ENCODE results near the gene SLC16A5.
"Not testable (repeated sequence)": the region's sequence is repeated elsewhere in the genome, so short reads cannot be mapped to it uniquely, and the experiment has no call there.

The SLC16A5 gene

DNA sequence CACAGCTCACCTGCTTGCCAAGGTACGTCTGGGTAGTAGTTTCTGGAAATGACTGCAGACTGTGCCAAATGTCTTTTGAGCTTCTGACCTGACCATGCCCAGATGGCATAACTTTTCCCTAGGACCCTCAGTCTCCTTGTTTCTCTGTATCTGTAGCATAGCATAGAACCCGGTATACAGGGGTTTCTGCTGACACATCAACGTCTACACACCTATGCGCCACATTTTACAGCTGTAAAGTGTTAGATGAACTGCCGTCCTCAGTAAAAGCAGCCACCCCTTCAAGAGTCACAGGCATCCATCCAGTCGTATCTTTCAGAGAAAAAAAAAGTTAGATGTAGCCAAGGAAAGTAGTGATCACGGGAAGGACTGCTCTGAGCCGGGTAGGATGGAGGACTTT, 23.3 kb upstream of the SLC16A5 start:
- DNase-seq = no peak

DNA sequence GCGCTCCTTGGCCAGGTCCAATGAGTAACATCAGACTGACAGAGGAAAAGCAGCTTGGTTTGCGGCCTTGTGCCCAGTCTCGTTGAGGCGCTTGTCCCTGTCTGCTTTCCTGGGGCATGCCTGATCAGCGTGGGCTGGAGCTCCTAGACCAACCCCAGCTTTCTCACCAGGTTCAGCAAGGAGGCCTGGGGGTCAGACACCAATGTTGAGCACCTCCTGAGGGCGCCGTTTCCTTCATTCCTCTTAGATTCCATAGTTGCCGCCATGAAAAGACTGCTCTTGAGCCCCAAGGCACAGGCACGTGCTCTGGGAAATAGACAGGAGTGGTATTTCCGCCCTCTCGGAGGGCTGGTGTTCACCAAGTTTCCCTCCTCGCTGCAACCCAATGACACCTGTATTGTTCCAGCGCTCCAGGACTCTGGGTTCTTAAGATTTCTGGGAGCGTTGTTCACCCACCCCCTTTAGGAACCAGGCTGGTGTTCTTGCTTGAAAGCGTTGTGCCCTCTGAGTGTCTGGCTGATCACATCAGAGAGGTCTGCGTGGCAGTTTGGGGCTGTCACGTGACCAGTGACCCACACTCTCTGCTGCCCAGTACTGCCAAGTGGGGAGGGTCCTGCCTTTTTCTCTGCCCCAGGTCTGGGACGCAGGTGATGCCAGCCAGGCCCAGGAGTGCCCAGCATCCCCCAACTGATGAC, 22.7 kb upstream of the SLC16A5 start:
- no peak for DNase-seq

DNA sequence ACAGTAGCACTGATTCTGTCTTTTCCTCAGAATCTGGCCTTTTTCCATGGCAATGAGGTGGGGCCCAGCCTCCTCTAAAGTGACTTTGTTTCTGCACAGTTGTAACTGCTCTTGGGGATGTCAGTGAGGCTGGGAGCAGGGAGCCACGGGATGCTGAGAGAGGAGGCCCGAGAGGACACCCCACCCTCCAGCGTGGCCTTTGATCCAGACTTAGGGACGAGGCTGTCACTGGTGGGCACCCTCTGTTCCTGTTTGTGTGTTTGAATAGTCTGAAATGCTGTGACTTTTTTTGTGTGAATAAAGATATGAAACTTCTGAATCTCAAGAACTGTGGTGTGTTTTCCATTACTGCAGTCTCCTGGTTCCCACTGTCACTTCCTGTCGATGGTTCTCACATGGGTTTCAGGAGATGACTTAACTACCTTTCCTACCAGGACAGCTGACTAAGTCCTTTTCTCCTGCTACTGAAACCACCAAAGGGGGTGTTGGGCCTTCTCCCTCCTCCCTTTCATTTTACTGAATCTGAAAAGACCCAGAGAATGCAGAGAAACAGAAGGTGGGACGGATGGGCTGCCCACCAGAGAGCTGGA, 22.1 kb upstream of the SLC16A5 start:
- no peak for DNase-seq

DNA sequence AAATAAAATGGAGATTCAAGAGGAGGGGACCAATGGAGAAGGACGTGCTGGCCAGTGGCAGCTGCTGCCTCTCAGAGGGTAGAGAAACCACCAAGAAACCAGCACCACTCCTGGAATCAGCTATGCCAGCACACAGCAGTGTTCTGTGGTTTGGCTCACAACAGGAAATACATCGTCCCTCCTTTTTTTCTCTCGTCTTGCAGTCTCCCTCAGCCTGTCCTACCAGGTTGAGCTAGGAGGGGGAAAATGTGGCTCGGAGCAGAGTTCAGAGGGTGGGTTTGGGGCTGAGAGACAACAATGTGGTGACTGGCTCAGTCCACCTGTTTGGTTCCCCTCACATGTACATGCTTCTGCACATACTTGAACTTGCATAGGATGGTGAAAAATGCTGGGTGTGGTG, 19.9 kb upstream of the SLC16A5 start:
- DNase-seq = no peak

DNA sequence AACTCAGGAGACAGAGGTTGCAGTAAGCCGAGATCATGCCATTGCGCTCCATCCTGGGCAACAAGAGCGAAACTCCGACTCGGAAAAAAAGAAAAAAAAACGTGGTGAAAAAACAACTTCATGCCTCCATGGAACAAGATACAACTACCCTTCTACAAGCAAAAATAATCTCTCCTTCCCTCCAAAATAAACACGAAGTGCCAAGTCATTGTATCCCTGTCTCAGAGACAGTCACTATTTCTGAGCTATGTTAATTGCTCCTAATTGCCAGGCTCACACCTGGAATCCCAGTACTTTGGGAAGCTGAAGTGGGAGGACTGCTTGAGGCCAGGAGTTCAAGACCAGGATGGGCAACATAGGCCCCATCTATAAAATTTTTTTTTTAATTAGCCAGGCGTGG, 19.0 kb upstream of the SLC16A5 start:
- no peak for DNase-seq

DNA sequence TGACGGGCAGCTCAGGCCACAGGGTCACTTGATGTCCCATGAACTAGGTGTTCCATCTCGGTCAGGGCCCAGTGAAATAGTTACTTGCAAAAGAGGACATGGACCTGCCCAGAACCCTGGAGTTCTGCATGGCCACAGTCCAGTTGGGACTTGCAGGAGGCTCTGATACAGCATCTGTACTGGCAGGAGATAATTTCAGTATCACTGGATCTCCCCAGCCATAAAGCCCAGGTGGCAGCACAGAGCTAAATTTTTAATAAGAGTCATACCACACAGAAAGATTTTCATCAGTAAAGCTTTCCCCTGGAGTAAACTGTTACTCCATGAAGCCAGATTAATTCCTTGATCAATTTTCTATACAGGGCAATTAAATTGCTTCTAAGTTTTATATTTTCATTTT, 18.0 kb upstream of the SLC16A5 start:
- no peak for DNase-seq

DNA sequence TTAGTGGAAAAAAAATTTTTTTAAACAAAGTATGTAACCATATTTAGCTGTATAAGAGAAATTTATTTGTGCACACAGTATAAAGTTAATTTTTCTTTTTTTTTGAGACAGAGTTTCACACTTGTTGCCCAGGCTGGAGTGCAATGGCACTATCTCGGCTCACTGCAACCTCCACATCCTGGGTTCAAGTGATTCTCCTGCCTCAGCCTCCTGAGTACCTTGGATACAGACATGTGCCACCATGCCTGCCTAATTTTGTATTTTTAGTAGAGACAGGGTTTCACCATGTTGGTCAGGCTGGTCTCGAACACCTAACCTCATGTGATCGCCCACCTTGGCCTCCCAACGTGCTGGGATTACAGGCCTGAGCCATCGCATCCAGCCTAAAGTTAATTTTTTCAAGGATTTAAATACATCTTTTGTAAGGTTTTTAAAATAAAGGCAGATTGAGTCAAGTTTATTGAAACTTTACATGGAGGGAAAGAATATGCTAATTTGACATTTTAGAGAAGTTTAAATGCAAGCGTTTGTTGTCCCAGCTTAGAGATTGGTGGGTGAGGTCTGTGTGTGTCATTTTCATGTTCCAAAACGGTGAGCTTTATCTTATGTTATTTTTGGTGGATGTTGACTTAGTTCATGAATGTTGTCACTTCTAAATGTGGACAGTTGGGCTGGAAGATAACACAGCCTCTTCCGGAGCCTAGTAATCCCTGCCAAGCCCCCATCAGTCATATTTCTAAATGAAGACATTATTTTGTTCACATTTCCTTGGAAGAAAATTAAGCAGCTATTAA, 16.1 kb upstream of the SLC16A5 start:
- DNase-seq = not testable (repeated sequence)

DNA sequence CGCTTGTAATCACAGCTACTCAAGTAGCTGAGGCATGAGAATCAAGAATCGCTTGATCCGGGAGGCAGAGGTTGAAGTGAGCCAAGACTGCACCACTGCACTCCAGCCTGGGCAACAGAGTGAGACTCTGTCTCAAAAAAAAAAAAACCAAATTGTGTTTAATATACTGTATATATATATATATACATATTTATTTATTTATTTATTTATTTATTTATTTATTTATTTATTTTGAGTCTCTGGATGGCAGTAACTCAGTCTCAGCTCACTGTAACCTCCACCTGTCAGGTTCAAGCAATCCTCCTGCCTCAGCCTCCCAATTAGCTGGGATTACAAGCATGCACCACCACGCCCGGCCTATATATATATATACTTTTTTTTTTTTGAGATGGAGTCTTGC, 14.8 kb upstream of the SLC16A5 start:
- not testable (repeated sequence) for DNase-seq

DNA sequence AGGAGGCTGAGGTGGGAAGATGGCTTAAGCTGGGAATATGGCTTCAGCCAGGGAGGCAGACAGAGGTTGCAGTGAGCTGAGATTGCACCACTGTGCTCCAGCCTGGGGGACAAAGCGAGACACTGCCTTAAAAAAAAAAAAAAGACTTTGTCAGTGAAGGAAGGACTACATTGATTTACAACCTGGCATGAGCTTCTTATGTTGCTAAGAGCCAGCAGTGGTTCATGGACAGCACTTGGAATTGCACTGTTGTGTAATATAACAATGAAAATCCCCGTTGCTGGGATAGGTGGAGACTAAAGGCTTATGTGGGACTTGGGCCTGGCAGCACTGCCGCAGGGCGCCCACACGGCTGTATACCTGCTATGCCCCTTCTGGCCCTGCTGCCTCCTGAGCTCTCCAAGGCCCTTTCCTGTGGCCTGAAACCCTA, 14.1 kb upstream of the SLC16A5 start:
- no peak for DNase-seq

DNA sequence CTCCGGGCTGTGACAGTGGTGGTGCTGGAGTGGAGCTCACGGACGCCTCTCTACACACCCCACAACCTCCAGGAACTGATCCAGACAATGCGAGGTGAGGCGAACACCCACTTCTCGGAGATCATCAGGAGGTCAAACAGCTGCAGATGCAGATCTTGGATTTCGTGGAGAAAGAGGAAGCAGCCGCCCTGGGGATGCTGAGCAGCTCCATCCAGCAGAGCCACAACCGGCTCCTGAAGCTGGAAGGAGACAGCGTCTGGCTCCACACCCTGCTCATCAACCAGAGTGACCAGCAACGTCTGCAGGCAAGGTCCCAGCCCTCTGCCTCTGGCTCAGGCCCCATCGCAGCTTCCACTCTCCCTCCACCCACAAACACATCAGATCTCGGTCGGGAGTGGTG, 13.2 kb upstream of the SLC16A5 start:
- no peak for DNase-seq

DNA sequence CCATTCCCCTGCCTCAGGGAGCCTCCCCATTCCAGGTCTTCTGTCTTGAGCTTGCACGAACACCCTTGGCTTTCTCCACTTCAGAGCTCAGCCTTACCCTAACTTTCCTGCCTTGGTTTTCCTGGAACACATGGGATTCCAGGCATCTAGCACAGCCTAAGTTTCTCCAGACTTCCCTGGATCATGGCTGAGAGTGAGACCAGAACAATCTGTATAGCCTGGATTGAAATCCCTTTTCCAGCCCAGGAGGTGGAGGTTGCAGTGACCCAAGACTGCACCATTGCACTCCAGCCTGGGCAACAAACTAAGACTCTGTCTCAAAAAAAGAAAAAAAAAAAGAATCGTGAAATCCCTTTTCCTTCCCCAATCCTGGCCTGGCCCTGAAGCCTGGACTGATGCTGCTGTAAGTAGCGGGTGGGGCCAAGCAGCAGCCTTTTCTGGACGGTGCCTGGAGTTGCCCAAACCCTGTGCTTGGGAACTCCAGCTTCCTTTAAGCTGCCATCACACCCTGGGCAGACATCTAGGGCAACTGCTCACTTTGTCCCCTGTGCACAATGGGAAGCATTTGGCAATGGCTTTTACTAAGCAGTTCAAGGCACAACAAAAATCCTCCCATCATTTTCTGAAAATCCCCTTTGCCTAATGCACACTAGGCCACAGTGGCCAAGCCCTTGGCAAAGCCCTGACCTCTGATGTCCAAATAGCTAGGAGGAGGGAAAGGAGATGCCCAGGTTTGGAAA, 12.0 kb upstream of the SLC16A5 start:
- DNase-seq = no peak

DNA sequence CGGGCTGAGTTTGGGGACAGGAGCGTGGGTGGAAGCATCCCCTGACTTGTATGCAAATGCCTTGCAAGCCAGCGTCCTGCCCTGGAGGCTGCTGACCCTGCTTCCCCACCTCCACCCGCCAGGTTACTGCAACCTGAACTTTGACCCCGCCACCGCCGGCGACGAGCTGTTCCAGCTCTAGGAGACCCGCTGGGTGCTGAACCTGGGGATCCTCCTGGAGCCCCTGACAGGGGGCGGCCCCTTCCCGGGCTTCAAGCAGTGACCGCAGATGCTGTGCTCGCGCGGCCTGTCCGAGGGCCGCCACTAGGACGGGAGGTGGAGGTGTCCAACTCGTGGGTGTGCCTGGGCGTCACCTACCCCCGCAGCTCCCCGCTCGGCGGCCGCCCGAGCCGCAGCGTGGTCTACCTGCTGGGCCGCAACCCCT, 10.7 kb upstream of the SLC16A5 start:
- no peak for DNase-seq

DNA sequence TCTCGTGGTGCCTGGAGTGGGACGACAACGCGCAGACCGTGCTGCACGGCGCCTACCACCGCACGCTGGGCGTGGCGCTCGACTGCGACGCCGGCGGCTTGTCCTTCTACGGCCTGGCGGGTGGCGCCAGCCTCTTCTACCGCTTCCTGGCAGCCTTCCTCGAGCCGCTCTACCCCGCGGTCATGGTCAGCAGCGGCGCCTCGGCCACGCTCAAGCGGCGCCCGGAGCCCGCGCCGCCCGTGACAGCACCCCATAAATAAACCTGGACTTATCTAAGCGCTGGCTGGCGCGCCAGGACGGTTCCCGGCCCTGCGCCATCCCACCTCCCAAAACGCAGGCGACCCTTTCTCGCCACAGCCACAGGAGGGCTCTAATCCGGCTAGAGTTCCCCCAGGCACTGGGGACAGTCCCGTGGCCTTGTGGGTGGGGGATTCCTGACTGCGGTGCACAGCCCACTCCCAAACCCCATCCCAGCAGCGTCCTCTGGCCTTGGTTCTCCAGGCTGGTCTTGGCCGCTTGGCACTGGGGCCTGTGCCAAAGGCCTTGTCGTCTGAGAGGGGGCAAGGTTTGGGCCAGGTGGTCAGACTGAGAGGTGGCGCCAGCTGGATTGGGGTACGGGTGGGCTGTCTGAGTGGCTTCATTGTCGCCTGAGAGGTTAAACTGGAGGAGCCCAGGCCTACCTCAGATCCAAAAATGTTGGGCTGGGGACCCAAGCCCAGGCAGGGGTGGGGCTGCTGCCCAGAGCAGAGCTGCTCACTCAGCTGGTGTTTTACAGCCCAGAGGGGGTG, 10.1 kb upstream of the SLC16A5 start:
- DNase-seq = no peak

DNA sequence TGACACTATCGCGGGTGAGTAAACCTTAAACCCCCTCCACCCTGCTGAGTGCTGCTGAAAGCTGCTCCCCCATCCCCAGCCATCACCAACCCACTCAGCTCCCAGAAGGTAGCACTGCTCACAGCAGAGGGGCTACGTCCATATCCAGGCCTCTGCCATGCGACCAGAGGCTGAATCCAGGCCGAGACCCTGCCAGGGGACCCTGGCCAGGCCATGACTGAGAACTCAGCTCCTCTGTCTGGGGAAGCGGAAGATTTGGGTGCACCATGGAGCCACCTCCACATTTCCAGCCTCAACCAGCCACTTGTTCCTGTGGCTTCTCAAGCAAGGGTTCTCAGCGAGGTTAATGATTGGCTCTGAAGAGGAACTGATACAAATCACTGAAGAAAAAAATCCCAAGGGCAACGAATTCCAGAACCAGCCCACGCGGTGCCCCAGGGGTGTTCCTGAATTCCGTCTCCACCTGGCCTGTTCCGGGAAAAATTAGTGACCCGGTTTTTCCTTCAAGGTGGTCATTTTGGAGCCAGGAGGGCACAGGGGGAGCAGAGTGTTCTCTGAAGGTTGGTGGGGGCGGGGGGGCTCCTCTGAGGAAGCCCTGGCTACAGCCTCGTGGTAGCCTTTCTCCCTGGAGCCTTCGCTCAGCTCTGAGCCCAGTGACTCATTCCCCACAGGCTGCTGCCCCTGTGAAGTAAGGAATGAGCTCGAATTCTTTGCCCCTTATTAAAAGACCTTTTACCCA, 9.3 kb upstream of the SLC16A5 start:
- DNase-seq = peak; percentile 92

DNA sequence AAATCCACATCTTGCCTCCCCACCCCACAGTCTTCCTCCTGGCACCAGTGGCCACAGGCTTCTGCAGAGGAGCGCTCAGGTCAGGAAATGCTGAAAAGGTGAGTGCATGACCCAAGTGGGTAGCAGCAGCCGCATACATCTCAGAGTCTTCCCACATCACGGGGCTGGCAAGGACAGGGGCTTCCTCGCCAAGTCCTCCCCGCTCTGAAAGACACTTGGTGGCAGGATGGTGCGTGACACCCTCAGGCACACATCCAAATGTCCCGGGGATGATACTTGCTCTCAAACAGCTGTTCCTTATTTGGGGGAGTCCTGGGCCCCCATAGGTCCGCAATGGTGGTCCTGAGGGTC, 8.8 kb upstream of the SLC16A5 start:
- DNase-seq = no peak

DNA sequence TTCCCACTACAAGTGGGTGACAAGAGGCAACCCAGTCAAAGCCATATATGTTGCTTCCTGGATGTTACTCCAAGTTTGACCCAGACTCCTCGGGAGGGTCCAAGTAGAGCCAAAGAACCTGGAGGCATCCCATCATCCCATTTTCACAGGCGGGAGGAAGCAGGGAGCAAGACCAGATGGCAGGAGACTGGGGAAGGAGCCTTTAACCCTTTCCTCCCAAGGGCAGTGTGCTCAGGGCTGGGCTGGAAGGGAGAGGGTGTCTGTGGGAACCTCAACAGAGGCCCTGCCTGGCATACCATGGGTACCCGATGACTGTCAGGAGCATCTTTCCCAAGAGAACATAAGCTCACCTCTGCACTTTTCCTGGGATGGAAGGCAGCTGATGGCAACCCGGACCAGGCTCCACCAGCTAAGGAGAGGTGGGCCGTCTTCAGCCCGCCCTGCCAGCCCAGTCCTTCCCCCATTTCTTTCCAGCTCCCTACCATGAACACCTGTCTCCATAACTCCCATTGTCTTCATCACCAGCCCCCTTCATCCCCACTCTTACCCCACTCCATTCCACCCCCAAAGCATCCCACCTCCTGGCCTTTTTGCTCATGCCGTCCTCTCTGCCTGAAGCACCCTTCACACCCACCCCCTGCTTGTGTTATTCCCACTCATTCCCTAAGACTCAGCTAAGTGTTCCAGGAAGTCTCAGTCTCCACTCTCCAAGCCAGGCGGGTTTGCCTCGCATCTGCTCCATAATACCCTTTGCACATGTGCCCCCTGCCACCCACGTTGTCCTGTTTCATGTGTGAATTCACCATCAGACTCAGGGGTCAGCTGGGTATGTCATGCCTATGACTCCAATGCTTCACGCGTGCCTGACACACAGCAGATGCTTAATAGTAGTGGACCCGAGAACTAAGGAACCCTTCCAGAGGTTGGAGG, 5.9 kb upstream of the SLC16A5 start:
- no peak for DNase-seq

DNA sequence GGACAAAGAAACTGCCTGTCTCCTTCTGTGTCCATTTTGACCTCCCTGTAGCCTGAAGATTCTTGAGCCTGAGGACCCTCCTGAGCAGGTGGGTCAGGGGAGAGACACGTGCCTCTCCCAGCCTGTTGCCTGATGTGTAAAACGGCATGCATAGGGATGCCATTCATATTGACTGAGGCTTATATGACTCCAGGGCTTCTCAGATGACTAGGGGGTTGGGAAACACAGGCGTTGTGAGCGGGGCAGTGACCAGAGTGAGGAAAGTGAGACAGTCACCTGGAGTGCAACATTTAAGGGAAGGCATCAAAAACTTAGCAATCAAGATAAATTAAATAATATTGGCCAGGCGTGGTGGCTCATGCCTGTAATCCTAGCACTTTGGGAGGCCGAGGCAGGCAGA, 5.1 kb upstream of the SLC16A5 start:
- DNase-seq = no peak

DNA sequence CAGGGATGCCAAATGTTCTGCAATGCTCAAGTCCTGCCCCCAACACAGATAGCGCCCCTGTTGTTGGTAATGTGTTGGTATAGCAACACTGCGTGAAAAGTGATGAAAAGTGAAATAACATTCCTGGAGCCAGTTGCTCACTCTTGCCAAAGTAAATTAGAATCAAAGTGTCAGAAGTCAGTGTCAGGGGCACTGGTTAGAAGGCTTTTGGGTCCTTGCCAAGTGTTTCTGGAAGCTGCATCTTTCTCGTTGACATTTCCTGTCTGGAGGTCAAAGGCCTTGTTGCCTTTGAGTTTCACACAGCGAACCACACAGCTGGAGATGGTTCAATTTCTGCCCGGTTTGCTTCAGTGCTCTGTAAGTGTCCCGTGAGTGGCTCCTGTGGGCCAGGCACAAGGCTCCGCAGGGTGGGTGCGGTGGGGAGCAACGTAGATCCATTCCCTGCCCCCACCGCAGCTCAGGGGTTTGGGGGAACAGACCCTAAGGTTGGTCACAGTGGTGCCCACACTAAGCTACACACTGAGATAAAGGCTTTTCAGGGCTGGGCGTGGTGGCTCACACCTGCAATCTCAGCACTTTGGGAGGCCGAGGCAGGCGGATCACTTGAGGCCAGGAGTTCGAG, 3.6 kb upstream of the SLC16A5 start:
- peak; percentile 30 for DNase-seq

DNA sequence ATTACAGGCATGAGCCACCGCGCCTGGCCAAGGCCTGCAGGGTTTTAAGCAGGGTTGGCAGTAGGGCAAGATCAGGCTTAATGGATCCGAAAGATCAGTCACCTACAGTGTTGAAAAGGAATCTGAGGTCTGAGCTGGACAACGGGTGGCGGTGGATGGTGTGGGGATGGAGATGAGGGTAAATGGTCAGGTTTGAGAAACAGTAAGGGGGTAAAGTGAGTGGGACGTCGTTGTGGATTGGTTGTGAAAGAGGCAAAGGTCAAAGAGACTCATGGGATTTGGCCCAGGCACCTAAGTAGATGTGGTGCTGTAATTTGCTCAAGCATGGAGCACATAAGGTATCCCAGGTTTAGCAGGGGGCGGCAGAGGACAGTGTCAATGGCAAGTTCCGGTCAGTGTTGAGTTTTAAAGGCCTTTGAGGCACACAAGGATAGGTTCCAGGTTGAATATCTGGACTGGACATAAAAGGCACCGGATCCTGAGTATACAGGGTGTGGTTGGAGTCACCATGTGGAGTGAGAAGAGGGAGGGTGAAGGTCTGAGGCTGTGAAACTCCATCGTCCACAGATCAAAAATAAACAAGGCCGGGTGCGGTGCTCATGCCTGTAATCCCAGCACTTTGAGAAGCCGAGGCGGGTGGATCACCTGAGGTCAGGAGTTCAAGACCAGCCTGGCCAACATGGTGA, 1.1 kb upstream of the SLC16A5 start:
- DNase-seq = no peak

DNA sequence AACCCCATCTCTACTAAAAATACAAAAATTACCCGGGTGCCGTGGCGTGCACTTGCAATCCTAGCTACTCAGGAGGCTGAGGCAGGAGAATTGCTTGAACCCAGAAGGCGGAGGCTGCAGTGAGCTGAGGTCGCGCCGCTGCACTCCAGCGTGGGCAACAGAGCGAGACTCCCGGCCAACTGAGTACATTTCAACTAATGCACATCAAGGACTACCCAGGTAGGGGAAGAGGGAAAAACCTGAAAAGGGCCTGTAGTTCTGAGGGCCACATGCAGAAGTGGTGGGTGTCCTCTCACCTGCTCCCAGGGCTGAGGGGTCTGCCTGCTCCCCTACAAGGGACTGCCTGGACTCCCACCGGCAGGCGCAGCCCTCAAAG, 584 bp upstream of the SLC16A5 start:
- no peak for DNase-seq
